B cell (primary cell): ENCODE results near the gene EHBP1L1.

Source experiments
- CTCF ChIP-seq: fragments of 200-600 bp; IDR thresholded peaks from one replicate; pipeline ENCODE4 v1.8.0; 2022; ENCODE audit warnings: antibody characterized with exemption, mild to moderate bottlenecking
- EZH2 ChIP-seq: IDR thresholded peaks from 2 replicates; pipeline ENCODE4 v1.6.1; 2012; ENCODE audit warnings: borderline replicate concordance, low read depth, mild to moderate bottlenecking, moderate library complexity, low read length; ENCODE audit not compliant: insufficient read depth, poor library complexity, severe bottlenecking

- TF ChIP-seq EZH2 (no peak), CTCF (no peak)
Measured at GRCh38 chr11:65547446-65548125, 28.3 kb upstream of the EHBP1L1 start.
